OCI-LY7 (cell line): ENCODE data around the gene SIGLEC1. TPM values are rescaled to one million over a fixed set of nuclear protein-coding genes. Genes with fewer than 3 reads are reported as not detected.
A peak's percentile ranks its signal among the peaks of the same experiment; 100 is the strongest.

ENCODE experiments used
- BruUV-seq: library from RNA; stranded (reverse); fragments of 400-500 nt; replicated peaks from 2 replicates; lab custom pipeline; 2021; lab: Mats Ljungman, UMichigan
- CTCF ChIA-PET: fragments of 300-600 bp; sonication (Branson Sonifier 250); formaldehyde crosslinking; loops from one replicate; lab custom pipeline; 2022; ENCODE audit warnings: antibody characterized with exemption; ENCODE audit not compliant: unreplicated experiment; lab: Charles Lee
- POLR2A ChIA-PET: fragments of 300-600 bp; sonication (Branson Sonifier 250); formaldehyde crosslinking; loops from one replicate; lab custom pipeline; 2022; ENCODE audit warnings: antibody characterized with exemption; lab: Charles Lee
- DNase-seq: peaks from one replicate; pipeline ENCODE4 v3.0.0-alpha.2; 2015; ENCODE audit warnings: low spot score
- H2AFZ ChIP-seq: fragments of 200-600 bp; sonication (generic), shearing (Covaris generic); 2 replicates; pipeline ENCODE4 v1.6.1; 2014; ENCODE audit warnings: mild to moderate bottlenecking, antibody characterized with exemption, low read length, moderate library complexity
- H3K27ac ChIP-seq: fragments of 200-600 bp; sonication (generic); 2 replicates; pipeline ENCODE4 v1.5.1; 2014; ENCODE audit warnings: mixed run types, low read depth, mild to moderate bottlenecking, moderate library complexity, low read length, inconsistent platforms; ENCODE audit not compliant: poor library complexity, severe bottlenecking
- H3K36me3 ChIP-seq: fragments of 200-600 bp; sonication (generic); 2 replicates; pipeline ENCODE4 v1.6.1; 2014; ENCODE audit warnings: mild to moderate bottlenecking, antibody characterized with exemption, low read length, moderate library complexity, mixed read lengths; ENCODE audit not compliant: insufficient read depth
- H3K4me1 ChIP-seq: fragments of 200-600 bp; sonication (generic); 2 replicates; pipeline ENCODE4 v1.5.1; 2014; ENCODE audit warnings: mild to moderate bottlenecking, low read length; ENCODE audit not compliant: insufficient read depth, poor library complexity, severe bottlenecking
- H3K4me2 ChIP-seq: fragments of 200-600 bp; sonication (generic); 2 replicates; pipeline ENCODE4 v1.6.1; 2014; ENCODE audit warnings: mild to moderate bottlenecking, low read length
- H3K4me3 ChIP-seq: fragments of 200-600 bp; sonication (generic); 2 replicates; pipeline ENCODE4 v1.5.1; 2014; ENCODE audit warnings: mild to moderate bottlenecking, low read depth, low read length; ENCODE audit not compliant: poor library complexity, severe bottlenecking
- H3K79me2 ChIP-seq: fragments of 200-600 bp; sonication (generic); 2 replicates; pipeline ENCODE4 v1.6.1; 2016; ENCODE audit warnings: low read depth, mild to moderate bottlenecking, low read length, moderate library complexity, mixed read lengths; ENCODE audit not compliant: insufficient read depth
- H3K9me2 ChIP-seq: fragments of 200-600 bp; sonication (generic); 2 replicates; pipeline ENCODE4 v1.6.1; 2016; ENCODE audit warnings: mild to moderate bottlenecking, low read length, mixed read lengths; ENCODE audit not compliant: insufficient read depth
- H3K9me3 ChIP-seq: fragments of 200-600 bp; sonication (generic); 2 replicates; pipeline ENCODE4 v1.6.1; 2014; ENCODE audit warnings: mild to moderate bottlenecking, mixed run types, low read length, mixed read lengths
- H4K20me1 ChIP-seq: fragments of 200-600 bp; sonication (generic); 2 replicates; pipeline ENCODE4 v1.6.1; 2014; ENCODE audit warnings: mild to moderate bottlenecking, antibody characterized with exemption, low read length, moderate library complexity, mixed read lengths; ENCODE audit not compliant: insufficient read depth
- CTCF ChIP-seq: fragments of 200-600 bp; sonication (generic); conservative IDR thresholded peaks from 2 replicates; pipeline ENCODE4 v1.5.1; 2014; ENCODE audit warnings: mild to moderate bottlenecking, antibody characterized with exemption, low read length, moderate library complexity, mixed read lengths
- EZH2phosphoT487 ChIP-seq: fragments of 200-600 bp; sonication (generic); IDR thresholded peaks from 2 replicates; pipeline ENCODE4 v1.6.1; 2018; ENCODE audit warnings: low read depth, borderline replicate concordance, mild to moderate bottlenecking, mixed run types, antibody characterized with exemption, low read length, moderate library complexity, mixed read lengths
- intact Hi-C: fragments of 100-400 bp; cut with micrococcal nuclease; formaldehyde crosslinking; loops from one replicate; pipeline ENCODE4 v1.10.0; 2022; ENCODE audit not compliant: unreplicated experiment
- total RNA-seq, 2 experiments: library from RNA; depleted of rRNA in 1 of 2; stranded (reverse); fragments of >200 nt in 1 of 2; shearing (Covaris generic) in 1 of 2; gene quantifications; 2 replicates each; pipeline ENCODE4 v1.2.3, GENCODE V29; 2014 to 2022

SIGLEC1 gene
- total RNA-seq, 2 experiments from 2014 or later, result 0.11 TPM; not detected in 1

DNA sequence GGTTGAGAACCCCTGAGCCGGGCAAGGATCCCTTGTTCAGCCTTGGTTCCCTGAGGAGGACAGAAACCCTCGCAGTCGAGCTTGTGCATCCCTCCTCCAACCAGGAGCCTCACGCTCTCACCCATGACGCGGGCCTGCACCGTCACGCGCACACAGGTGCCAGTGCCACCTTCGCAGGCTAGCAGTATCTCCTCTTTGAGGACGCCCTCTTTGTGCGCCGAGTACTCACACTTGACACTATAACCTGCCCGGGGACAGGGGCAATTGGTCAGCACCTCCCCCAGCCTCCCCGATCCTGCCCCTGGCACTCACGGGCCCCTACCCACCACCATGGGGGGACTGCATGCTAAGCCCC lies 41.9 kb upstream of the SIGLEC1 start:
- intact Hi-C loops, result no loop called here
- POLR2A ChIA-PET, result no interaction called here

GRCh38 chr20:3753501-3754275 lies 41.3 kb upstream of the SIGLEC1 start:
- intact Hi-C loops, result loop anchor here (1.0 kb wide), 1 partner anchor 16 kb away; no protein-coding TSS in a partner anchor
- TSS peak; percentile 85 for BruUV-seq

More for the DNA sequence above, 41.9 kb upstream of the SIGLEC1 start:
- no peak for DNase-seq
- no TSS peak for BruUV-seq
- no peaks in the 10 kb centered on the region for H3K4me1 ChIP-seq
- TF ChIP-seq EZH2phosphoT487, result no peak
- no peak for TF ChIP-seq CTCF
- CTCF ChIA-PET, result interaction anchor here (2.0 kb wide), 1 partner anchor 14 kb away, joined by 6 read pairs; the partner anchor contains the start of gene ADISSP
- H2AFZ ChIP-seq, result no peak overlapping the region
- no peak overlapping the region for H3K4me3 ChIP-seq
- no peaks in the 10 kb centered on the region for H3K9me2 ChIP-seq
- H3K79me2 ChIP-seq, result no peaks in the 10 kb centered on the region
- H3K4me2 ChIP-seq, result no peak overlapping the region
- H3K36me3 ChIP-seq, result peaks cover 46% of the 10 kb centered on the region
- H3K27ac ChIP-seq, result no peak overlapping the region
- no peaks in the 10 kb centered on the region for H3K9me3 ChIP-seq
- H4K20me1 ChIP-seq, result no peaks in the 10 kb centered on the region

More at GRCh38 chr20:3753501-3754275, 41.3 kb upstream of the SIGLEC1 start:
- H3K36me3 ChIP-seq, result peaks cover 44% of the 10 kb centered on the region
- CTCF ChIA-PET, result interaction anchor here (0.6 to 2.0 kb wide), 2 partner anchors 8 to 15 kb away, joined by 6 to 11 read pairs; partner anchors contain the start of gene ADISSP
- no peaks in the 10 kb centered on the region for H4K20me1 ChIP-seq
- H2AFZ ChIP-seq, result no peak overlapping the region
- no peaks in the 10 kb centered on the region for H3K79me2 ChIP-seq
- no peak for DNase-seq
- TF ChIP-seq EZH2phosphoT487 (no peak), CTCF (no peak)
- POLR2A ChIA-PET, result no interaction called here
- H3K4me1 ChIP-seq, result no peaks in the 10 kb centered on the region
- no peak overlapping the region for H3K4me3 ChIP-seq
- H3K9me3 ChIP-seq, result no peaks in the 10 kb centered on the region
- no peaks in the 10 kb centered on the region for H3K9me2 ChIP-seq
- no peak overlapping the region for H3K4me2 ChIP-seq
- no peak overlapping the region for H3K27ac ChIP-seq
